Measurements from ENCODE around the gene PLXNA2.

DNA sequence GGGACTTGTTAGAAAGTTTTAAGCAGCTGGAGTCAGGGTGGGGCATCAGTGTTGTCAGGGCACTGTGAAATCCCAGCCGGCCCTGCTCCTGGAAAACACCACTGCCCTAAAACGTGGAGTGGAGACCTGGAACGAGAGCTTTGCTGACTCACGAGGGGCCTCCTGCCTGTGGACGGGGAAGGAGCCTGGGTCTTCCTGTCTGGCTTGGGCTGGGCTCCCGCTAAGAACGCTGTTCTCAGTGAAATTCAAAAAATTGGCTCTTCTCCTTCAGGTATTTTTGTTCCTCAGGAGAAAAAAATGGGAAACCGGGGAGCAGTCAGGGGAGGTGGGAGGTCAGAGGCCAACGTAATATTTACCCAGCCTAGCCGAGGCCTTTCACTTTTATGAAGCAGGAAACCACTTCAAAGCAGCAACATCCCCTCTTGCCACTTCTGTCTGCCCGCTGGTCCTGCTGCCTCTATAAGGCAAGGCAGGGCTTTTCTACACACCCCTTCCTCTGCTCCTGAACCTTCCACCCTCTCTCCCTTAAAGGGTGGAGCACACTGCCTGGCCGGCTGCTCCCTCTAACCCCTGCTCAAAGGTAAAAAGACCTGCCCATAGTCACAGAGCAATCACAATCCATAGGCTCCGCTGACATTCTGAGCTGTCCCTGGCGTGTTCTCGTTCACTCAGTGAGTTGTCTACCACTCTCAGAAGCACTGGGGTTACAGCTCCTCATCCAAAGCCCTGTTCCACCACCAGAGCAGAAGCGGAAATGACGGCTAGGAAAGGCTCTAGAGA, 8.0 kb downstream of the PLXNA2 start:
- peak in 1 of 2 donors; percentile 19 for TF ChIP-seq EP300 (IDR thresholded peaks at IDR 0.05)
- TF ChIP-seq, protein P1, sequence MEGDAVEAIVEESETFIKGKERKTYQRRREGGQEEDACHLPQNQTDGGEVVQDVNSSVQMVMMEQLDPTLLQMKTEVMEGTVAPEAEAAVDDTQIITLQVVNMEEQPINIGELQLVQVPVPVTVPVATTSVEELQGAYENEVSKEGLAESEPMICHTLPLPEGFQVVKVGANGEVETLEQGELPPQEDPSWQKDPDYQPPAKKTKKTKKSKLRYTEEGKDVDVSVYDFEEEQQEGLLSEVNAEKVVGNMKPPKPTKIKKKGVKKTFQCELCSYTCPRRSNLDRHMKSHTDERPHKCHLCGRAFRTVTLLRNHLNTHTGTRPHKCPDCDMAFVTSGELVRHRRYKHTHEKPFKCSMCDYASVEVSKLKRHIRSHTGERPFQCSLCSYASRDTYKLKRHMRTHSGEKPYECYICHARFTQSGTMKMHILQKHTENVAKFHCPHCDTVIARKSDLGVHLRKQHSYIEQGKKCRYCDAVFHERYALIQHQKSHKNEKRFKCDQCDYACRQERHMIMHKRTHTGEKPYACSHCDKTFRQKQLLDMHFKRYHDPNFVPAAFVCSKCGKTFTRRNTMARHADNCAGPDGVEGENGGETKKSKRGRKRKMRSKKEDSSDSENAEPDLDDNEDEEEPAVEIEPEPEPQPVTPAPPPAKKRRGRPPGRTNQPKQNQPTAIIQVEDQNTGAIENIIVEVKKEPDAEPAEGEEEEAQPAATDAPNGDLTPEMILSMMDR (IDR thresholded peaks at IDR 0.05): no peak
